NCI-H1105 treated with DMSO at 0.1 percent for 48 hours (cell line): ENCODE data around the gene SPON2.

Experiments
- DNase-seq: peaks from one replicate; lab custom pipeline; 2025; lab: John Stamatoyannopoulos, UW

Gene SPON2

DNA sequence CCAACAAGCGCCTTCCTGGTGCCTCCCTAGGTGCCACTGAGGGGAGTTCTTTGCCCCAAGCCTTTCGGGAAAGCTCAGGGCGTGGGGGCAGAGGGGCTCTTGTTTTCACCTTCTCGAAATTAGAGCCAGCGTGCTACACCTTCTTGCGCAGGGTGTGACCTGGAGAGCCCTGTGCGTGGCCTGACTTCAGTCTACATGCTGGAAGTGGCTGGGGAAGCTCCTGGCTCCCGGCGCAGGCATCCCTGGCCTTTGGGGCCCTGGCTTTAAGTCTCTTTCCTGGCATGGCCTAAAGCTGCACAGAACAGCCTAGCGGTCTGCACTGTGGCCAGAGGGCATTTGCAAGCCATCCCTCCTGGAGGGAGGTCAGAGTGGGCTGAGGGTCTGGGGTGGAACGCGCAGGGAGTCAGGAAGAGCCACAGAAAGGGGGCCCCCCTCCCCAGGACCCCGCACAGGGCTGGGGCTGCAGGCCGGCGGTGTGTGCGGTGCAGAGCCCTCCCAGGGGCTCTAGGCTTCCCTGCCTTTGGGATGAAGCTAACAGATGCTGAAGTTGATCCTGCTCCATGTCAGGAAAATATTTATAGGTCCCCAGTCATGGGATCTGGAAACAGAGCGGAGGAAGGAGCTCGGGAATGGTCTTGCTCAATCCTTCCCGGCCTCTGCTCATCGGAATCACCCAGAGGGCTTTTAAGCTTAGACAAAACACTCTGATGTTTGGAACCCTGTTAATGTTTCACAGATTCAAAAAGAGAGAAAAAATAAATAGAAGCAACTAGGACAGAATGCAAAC, 781 bp upstream of the SPON2 start:
- no peak for DNase-seq

DNA sequence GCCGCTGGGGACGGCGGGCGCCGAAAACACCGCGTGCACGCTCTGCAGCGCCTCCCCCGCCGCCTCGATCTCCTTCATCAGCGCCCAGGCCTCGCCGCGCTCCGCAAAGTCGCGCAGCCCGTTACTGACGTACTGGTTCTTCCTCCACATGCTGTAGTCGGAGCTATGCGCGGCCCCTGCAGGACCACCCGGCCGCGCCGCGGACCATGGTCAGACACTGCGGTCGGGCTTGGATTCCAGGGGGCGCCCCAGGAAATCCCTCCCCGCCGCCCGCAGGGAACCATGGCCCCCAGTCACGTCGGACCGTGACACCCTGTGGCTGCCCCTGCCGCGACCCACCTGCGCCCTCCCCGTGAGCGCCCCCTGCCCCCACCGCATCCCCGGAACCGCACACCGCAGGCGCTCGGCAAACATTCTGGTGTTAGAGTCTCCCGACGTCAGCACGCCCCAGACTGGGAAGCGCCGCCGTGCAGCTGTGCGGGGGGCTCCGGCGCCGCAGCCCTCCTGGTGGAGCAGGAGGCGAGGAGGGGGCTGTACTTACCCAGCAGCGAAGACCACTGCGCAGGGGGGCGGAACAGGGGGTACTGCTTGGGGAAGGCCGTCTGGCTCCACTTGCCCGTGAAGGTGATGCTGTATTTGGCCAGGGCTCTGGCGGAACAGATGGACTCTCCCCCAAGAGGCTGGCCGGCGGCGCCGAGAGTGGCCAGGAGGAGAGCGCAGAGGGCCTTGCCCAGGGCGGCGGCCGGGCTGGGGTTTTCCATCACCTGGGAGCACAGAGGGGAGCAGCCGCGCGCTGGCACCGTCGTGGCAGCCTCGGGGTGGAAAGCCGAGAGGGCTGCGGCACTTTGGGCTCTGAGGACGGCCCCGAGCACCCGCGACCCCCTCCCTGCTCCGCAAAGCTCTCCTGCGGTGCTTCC, 814 bp downstream of the SPON2 start:
- no peak for DNase-seq

DNA sequence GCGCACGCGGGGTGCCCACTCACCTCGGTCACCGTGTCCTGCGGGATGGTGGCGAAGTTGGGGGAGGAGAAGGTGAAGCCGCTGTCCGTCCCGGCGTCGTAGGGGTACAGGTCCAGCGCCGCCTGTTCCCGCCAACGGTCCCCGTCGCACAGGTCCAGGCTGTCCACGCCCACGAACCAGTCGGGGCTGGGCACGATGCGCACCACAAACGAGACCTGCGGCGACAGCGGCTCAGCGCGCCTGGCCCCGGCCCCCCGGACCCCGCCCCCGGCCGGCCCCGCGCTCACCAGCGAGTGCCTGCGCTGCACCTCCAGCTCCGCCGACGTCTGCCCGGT, 1.4 kb downstream of the SPON2 start:
- DNase-seq = no peak

DNA sequence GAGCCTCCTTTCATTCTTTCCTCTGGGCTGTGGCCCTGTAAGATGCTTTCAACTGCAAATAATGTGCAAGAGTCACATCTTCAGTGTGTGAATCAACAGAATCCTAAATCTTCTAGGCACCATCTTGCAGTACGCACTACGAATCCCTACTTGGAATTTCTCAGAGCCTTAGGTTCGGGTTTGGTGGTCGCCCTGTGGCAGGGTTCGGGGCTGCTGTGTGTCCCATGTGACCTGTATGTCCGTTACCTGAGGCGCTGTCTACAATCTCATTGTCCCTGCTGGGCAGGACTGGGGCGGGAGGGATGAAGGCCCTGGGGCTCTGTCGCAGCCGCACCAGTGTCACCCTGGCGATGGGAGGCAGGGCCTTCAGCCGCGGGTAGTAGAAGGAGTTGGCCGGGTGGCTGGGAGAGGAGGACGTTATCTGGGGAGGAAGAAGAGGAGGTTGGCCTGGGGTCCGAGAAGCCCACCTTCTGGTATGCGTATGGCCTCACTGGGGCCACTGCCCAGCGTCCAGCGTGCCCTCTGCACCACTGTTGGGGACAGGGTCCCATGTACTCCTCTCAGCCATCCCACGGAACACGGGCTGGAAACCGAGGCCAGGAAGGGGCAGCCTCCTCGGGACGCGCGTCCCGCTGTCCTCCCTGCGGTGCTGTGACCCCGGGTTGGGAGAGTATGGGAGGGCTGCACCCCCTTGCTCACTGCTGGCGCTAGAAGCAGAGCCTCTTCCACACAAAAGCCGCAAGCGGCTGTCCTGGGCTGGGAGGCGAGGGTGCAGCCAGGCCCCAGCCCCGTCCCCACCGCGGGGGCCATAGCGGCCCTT, 2.0 kb downstream of the SPON2 start:
- DNase-seq = no peak

DNA sequence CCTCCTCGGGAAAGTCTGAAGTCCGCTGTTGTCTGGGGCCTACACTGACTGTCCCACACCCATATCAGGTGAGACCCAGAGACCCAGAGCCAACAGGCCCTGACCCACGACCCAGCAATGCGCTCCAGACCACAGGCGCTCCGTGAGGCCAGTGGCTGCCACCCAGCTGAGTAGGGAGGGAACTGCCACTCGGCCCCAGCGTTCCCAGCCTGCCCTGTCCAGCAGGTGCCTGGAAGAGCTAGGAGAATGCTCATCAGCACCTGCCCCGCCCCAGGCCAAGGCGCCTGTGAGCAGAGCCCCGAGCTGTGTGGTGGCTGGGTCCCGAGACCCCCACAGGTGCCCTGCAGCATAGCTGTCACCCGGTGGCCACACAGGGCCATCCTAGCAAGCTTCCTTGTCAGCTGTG, 2.7 kb downstream of the SPON2 start:
- DNase-seq = no peak

DNA sequence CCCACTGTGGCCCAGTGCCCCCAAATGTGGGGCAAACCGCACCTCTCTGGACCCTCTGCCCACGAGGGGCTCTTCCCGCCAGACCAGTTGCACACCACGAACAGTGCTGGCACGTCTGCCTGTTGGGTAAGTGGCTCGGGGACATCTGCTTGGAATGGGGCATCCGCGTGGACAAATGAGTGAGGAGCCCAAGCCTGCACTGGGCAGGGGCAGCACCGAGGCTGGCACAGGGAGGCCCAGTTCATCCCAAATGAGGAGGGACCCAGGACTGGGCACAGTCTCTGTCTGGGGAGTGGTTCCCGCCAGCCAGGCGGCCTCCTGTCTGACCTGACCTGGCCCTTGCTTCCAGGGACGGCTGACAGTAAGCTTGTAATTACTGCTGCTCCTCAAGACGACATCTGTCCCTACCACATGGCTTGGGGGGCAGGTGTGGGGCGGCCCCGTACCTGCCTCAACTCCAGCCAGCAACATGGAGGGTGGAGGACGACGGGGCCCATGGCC, 3.2 kb downstream of the SPON2 start:
- DNase-seq = no peak

DNA sequence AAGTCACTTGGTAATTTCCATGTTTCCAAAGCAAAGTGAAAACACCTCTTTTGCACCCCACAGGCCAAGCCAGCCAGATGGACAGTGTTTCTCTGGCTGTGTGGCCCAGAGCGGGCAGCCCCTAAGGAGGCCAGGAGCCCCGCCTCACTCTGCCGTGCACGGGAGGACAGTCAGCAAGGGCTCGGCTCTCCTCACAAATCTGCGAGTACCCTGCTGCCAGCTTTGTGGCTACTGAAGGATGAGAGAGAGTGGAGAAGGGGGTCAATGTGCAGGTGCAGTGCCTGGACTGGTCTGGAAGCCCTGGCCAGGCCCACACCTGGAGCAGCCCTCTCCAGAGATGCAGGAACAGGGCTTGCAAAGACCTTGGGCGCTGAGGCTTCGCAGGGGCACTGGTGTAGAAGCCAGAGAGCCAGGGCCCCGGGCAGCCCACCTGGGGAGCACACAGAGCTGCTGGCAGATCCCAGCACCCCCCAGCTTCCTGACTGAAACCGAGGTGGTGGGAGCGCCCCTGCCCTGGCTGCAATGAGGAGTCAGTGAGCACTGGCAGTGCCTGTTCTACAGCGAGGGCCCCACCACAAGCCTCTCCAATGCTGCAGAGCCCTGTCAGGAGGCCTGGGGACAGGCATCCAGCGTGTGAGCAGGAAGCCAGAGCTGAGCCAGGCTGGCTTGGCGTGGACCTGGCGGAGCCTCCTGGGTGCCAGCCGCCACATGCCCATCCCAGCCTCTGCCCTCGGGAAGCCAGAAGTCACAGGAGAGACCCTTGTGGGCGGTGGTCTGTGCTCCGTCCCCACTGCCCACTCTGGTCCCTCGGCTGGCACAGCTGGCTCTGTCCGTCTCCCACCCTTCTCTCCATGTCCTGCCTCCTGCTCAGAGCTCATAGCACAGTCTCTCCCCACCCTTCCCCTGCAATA, 3.9 kb downstream of the SPON2 start:
- no peak for DNase-seq

DNA sequence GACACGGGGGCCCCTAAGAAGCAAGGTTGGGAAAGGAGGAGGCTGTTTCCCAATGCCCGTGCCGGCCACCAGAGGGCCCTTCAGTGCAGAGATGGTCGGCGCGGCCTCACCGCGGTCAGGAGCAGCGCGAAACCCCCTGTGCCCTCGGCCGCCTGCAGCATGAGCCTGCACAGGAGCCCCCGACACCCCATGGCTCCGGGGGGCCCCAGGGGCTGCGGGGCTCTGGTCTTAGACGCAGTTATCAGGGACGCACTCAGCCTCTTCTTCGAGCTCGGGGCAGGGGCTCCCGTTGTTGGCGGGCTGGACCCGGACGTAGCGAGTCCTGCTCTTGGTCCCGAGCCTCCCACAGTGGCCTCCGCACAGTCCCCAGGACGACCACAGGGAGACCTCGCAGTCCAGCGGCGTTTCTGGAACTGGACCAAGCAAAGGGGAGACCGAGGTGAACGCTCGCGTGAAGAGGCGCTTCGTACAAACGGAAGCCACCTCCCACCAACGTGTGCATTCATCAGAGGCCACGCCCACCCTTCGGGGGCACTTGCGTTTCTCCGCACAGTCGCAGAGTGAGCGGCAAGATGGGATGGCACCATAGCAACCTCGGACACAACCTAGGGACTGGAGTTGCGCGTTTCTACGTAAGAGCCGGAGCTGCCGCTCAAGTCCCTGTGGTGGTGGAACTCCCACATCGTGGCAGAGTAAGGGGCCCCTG, 5.0 kb downstream of the SPON2 start:
- peak; percentile 68 for DNase-seq

DNA sequence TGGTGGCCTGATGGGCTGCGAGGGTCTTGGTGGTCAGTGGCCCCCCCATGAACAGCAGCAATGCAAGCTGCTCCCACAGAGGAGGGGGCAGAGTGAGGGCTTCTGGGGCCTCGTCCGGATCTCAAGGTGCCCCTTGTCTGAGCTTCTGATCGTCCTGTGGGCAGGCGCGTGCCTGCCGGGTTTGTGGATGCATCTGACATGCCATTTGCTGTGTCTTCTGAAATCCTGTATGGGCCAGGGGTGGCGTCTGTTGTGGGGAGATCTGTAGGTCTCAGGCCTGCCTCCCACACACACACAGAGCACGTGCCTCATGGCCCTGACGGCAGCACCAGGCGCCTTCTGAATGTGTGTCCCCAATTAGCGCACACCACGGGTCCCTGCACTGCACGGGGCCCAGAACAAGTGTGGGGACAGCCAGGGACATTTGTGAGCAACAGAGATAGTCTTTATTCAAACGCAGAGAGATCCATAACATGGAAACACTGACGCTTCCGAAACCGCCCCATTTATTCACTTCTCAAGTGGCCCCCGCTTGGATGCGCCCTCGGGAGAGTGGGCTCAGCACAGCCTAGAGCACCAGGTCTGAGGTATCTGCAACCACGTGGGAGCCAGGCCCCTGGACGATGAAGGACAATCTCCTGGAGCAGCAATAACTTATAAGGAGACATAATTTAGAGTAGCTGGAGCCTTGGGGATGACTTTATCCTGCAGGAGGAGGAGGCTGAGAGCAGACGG, 5.7 kb downstream of the SPON2 start:
- no peak for DNase-seq

DNA sequence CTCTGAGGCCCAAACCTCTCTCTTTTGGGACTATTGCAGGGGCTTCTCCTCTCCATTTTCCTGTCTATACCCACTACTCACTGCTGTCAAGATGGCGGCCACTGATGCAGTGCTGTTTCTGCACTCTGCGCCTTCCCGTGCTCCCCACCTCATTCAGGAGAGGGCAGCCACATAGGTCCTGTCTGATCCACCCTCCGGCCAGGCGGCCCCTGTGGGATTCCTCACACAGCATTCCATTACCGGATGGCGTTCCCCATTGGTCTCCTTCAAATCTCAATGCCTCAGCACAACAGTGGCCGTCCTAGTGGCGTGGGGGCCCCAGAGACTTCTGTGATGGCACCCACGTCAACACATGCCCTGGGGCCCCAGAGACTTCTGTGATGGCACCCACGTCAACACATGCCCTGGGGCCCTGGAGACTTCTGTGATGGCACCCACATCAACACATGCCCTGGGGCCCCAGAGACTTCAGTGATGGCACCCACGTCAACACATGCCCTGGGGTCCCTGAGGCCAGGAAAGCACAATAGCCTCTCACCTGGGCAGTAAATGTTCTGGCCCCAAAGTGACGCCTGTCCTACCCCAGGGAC, 7.3 kb downstream of the SPON2 start:
- no peak for DNase-seq

DNA sequence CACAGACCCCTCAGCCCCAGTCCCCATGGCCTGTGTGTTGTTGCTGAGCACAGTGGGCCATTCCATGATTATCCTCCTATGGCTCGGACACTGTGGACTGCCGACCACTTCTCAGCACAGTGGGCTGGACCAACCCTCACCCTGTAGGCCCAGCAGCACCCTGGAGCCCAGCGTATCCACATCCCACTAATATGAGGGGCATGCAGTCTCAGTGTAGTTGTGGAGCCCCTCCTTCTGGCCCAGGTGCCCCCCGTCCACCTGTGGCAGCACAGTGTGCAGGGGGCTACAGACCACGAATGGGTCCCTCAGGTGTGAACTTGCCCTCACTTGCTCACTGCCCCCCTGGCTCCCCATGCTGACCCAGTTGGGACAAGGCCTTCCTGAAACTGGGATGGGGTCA, 7.9 kb downstream of the SPON2 start:
- no peak for DNase-seq

DNA sequence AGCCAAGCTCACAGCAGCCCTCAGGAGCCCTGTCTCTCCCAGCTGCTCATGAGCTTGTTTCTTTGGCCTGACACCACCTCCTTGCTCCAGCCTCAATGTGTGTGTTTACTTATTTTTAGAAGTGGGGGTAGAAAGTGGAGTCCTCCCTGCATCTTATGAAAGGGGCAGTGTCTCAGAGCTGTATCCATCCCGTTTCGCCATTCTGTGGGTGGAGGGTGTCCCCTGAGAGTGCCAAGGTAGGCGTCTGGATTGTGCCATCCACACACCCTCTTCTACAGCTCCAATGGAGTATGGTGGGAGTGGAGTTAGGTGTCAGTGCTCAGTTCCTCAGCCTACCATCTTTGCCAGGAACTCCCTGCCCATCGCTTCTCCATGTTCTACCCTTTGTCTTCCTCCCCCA, 8.3 kb downstream of the SPON2 start:
- no peak for DNase-seq

DNA sequence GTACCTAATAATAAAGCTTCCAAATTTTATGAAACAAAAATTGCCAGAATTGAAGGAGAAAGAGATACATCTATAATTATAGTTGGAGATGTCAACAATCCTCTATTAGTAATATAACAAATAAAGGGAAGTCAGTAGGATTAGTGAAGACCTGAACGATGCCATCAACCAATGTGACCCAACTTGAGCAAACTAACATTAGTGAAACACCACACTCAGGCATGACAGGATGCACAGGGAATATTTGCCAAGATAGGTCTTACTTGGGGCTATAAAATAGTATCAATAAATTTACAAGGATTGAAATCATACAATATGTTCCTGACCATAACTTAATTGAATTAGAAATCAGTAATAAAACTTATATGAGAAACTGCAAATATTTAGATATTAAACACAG, 12.0 kb downstream of the SPON2 start:
- DNase-seq = no peak

DNA sequence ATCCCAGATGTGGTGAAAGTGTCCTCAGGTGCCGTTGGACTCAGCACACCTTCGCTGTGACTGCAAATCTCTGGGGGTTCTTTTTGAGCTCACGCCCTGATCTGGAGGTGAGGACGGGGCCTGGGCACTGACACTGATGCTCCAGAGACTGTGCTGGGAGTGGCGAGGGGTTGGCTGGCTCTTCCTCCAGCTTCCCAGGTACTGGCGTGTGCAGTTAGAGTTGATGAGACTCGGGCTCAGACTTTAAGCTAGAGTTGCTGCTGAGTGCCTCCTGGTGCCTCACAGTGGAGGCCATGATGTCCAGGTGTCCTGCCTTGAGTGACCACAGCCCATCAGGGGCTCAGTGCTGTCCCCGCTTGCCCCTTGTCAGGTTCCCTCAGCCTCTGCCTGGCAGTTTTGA, 16.3 kb downstream of the SPON2 start:
- no peak for DNase-seq

DNA sequence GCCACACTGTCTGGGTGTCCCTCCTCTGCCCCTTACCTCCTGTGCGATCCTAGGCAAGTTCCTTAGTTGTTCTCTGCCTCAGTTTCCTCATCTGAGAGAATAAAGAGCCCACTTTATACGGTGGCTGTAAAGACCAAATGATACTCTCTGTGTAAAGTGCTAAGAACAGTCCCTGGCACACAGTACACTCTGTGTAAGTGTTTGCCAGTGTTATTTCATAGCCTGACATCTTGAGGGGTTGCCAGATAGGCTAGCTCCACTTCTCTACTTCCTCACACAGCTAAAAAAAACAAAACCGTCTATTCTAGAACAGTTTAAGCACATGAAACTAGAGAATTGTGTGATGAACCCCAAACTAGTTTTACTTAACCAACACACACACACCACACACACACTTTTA, 17.1 kb downstream of the SPON2 start:
- no peak for DNase-seq

DNA sequence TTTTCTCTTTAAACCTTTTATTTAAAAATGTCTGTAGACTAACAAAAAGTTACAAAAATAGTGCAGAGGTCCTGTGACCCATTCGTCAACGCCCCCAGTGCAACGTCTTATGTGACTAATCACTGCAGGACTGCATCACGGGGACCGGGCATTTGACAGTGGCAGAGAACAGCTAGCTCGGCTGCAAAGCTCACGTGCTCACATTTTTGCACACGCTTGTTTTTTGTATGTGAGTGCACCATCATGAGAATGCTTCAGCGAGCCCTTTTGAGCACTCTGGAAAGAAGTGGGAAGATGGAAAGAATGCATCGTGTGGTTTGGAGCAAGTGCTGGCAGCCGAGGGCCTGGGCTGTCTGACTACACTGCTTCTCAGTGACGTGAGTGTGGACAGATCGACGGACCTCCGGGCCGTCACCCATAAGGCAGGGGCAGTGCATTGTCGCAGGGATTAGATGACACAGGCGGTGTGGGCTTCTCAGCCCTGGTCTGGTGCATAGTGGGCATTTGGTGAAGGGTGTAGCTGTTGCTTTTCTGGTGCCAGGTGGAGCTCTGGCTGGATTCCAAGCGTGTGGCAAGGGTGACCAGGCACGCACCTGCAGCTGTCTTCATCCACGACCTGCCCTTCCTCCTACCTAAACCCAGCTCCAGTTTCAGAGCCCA, 17.7 kb downstream of the SPON2 start:
- DNase-seq = peak; percentile 23

DNA sequence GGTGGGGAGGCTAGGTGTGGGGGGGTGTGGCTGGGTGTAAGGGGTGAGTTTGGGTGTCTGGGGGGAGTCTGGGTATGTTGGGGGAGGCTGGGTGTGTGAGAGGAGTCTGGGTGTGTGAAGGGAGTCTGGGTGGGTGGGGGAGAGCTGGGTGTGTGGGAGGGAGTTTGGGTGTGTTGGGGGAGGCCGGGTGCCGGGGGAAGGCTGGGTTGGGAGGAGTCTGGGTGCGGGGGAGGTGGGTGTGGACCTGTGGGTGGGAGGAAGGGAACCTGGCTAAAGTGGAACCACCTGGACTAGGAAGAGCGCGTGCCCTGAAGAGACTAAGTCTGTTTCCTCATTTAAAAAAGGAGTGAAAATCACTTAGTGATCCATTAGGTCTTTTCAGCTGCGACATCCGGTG, 18.3 kb downstream of the SPON2 start:
- no peak for DNase-seq

DNA sequence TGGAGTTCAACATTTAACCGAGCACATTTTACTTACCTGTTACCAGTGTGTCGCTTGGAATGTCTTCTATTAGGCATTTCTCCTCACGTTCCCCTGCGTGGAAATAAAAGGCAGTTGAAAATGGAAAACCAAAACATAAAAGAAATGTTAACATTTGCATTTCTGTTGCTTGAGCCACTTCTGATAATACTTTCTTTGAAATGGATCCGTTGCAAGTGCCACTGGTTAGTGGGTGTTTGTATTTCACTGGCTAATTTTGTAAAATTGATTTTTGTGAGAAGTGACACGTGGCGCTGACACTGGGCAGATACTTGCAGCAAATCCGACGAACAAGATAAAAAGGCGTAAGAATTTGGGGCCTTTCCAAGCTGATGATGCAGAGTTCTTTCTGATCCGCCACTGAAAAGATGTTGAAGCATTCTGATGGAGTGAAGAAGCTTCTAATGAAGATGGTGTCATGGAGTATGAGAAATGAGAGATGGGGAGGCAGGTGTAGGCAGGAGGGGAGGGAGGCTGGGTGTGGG, 18.8 kb downstream of the SPON2 start:
- no peak for DNase-seq

DNA sequence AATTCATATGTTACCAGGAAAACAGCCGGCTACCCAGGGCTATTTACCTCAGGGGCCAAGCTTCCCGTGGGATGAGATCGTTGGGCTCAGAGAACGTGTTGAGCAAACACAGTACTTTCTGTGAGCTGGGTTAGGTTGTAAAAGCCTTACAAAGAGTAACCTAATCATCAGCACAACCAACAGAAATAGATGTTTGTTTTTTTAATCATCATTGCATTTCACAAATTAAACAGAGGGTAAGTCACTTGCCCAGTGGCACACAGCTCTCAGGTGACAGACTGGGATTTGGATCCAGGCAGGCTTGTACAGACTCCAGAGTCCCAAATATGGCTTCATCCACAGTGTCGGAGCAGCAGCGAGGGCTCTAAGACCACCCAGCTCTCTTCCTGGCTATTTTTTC, 20.1 kb downstream of the SPON2 start:
- DNase-seq = no peak
